ENCODE results near the gene SPATA46. TPM values are rescaled to one million over a fixed set of nuclear protein-coding genes. Genes with fewer than 3 reads are reported as not detected.

SPATA46 gene
- total and polyA plus RNA-seq, 9 of the 15 experiments (the other 6 are each of a cell fraction or from before 2014, with no cell fraction given) = 0.04 to 0.11 TPM; not detected in 7

DNA sequence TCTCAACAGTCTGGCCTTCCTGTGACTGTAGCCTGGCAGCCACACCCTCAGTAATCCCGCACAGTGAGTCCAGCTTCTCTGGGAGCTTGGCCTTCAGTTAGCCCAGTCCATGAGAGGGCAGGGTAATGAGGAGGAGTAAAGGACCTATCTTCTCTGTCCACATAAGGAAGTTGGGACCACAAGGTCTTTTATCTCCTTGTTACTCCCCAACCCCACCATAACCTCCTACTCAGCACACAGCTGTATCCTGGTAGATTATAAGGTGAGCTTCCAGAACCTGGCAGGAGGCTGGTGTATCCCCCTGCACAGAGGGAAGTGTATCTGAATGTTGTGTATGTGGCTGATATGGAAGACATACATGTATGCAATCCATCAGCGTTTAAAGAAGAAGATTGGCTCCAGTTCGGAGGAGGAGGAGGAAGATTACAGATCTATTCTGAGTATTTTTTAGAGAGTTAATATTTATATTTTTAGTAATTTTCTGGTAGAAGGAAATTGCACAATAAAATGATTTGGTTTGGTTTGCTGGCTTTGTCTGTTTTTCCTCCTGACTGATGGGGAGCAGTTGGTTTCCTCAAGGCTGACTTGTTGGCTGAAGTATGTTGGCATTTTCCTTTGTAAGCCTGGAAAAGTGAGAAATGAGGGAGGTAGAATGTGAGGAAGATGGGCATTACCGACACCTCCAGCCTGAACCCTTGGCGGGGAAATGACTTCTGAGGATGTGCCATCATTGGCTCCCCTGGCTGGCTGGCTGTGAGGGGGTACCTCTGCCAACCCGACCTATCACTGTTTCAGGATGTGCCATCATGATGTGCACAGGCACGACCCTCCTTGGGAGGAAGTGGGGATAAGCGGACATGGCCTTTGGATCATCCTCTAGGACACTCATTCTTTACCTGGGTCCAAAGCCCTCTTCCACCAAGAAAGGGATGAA, 9.9 kb upstream of the SPATA46 start (continued):
- TF ChIP-seq, protein P1, sequence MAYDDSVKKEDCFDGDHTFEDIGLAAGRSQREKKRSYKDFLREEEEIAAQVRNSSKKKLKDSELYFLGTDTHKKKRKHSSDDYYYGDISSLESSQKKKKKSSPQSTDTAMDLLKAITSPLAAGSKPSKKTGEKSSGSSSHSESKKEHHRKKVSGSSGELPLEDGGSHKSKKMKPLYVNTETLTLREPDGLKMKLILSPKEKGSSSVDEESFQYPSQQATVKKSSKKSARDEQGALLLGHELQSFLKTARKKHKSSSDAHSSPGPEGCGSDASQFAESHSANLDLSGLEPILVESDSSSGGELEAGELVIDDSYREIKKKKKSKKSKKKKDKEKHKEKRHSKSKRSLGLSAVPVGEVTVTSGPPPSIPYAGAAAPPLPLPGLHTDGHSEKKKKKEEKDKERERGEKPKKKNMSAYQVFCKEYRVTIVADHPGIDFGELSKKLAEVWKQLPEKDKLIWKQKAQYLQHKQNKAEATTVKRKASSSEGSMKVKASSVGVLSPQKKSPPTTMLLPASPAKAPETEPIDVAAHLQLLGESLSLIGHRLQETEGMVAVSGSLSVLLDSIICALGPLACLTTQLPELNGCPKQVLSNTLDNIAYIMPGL (CRISPR knock-in tag; IDR thresholded peaks at IDR 0.05) = no peak
- TF ChIP-seq CHD2 (IDR thresholded peaks at IDR 0.05; ENCODE audit: low read depth, low read length) = no peak
- TF ChIP-seq ELF4 (CRISPR knock-in tag; IDR thresholded peaks at IDR 0.05) = 0 out of 2 replicates have a peak, but pooled peaks have one; percentile 58
- peak; percentile 83 for TF ChIP-seq CREB1 (IDR thresholded peaks at IDR 0.05)
- TF ChIP-seq CREB1 (CRISPR knock-in tag; IDR thresholded peaks at IDR 0.05) = no peak
- TF ChIP-seq DPF2 (IDR thresholded peaks at IDR 0.05) = peak; percentile 95
- peak; percentile 78; the same call in 1 of the 2 replicates for TF ChIP-seq ZNF274 (IDR thresholded peaks at IDR 0.05; ENCODE audit: borderline replicate concordance, low read depth, low read length)
- TF ChIP-seq, protein P2, sequence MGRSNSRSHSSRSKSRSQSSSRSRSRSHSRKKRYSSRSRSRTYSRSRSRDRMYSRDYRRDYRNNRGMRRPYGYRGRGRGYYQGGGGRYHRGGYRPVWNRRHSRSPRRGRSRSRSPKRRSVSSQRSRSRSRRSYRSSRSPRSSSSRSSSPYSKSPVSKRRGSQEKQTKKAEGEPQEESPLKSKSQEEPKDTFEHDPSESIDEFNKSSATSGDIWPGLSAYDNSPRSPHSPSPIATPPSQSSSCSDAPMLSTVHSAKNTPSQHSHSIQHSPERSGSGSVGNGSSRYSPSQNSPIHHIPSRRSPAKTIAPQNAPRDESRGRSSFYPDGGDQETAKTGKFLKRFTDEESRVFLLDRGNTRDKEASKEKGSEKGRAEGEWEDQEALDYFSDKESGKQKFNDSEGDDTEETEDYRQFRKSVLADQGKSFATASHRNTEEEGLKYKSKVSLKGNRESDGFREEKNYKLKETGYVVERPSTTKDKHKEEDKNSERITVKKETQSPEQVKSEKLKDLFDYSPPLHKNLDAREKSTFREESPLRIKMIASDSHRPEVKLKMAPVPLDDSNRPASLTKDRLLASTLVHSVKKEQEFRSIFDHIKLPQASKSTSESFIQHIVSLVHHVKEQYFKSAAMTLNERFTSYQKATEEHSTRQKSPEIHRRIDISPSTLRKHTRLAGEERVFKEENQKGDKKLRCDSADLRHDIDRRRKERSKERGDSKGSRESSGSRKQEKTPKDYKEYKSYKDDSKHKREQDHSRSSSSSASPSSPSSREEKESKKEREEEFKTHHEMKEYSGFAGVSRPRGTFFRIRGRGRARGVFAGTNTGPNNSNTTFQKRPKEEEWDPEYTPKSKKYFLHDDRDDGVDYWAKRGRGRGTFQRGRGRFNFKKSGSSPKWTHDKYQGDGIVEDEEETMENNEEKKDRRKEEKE (IDR thresholded peaks at IDR 0.05; ENCODE audit: borderline replicate concordance in 1 of 2, control insufficient read depth in 1 of 2, low read depth in 2 of 2, low read length in 1 of 2) = 0 out of 4 replicates have a peak, but pooled peaks of 1 of the 2 experiments have one; percentile 69
- TF ChIP-seq ZBTB17 (CRISPR knock-in tag; IDR thresholded peaks at IDR 0.05) = no peak
- peak; percentile 99 for TF ChIP-seq CBFA2T3 (IDR thresholded peaks at IDR 0.05)
- TF ChIP-seq HDAC6 (IDR thresholded peaks at IDR 0.05; ENCODE audit: low read depth, low read length) = no peak
- TF ChIP-seq HMGN3 (IDR thresholded peaks at IDR 0.05; ENCODE audit: borderline replicate concordance, extremely low read depth, insufficient read length, low read depth, low read length) = peak; percentile 75
- peak; percentile 91 for TF ChIP-seq ZEB2 (IDR thresholded peaks at IDR 0.05)
- peak; percentile 79 for TF ChIP-seq ZKSCAN8 (CRISPR knock-in tag; IDR thresholded peaks at IDR 0.05)
- peak; percentile 96 for TF ChIP-seq PHB2 (IDR thresholded peaks at IDR 0.05; ENCODE audit: low read depth)
- TF ChIP-seq KAT7 (CRISPR knock-in tag; IDR thresholded peaks at IDR 0.05; ENCODE audit: borderline replicate concordance) = no peak
- 0 out of 2 replicates have a peak, but pooled peaks have one; percentile 61 for TF ChIP-seq ZNF589 (CRISPR knock-in tag; IDR thresholded peaks at IDR 0.05; ENCODE audit: low read depth)
- no peak for TF ChIP-seq ZNF644 (tag; IDR thresholded peaks at IDR 0.05; ENCODE audit: low read depth)
- peak; percentile 96 for TF ChIP-seq CTBP1 (IDR thresholded peaks at IDR 0.05; ENCODE audit: borderline replicate concordance)
- peak; percentile 96 for TF ChIP-seq SMARCA4 (IDR thresholded peaks at IDR 0.05)
- TF ChIP-seq ZBTB33 (CRISPR knock-in tag; IDR thresholded peaks at IDR 0.05) = no peak
- TF ChIP-seq TCF15 (CRISPR knock-in tag; IDR thresholded peaks at IDR 0.05) = no peak
